ENCODE data around the gene TNFRSF6B.

GRCh38 chr20:63653974-63654668 lies 42.3 kb upstream of the TNFRSF6B start:
- TF ChIP-seq CTCF (IDR thresholded peaks at IDR 0.05) (no peak), POLR2A (IDR thresholded peaks at IDR 0.05) (no peak)
